CD4-positive, alpha-beta memory T cell (primary cell): Measurements from ENCODE around the gene PHF20. TPM values are rescaled to one million over a fixed set of nuclear protein-coding genes. Genes with fewer than 3 reads are reported as not detected.

ENCODE experiments used
- CTCF ChIA-PET: fragments of 350-600 bp; sonication (Branson Sonifier 250); formaldehyde crosslinking; loops from one replicate; lab custom pipeline; 2021; ENCODE audit warnings: inconsistent platforms; ENCODE audit not compliant: partially characterized antibody; lab: Charles Lee
- POLR2A ChIA-PET: fragments of 350-600 bp; sonication (Branson Sonifier 250); formaldehyde crosslinking; loops from one replicate; lab custom pipeline; 2021; ENCODE audit not compliant: partially characterized antibody; lab: Charles Lee
- DNase-seq, 5 donors: peaks; one replicate each; pipeline versions ENCODE4 v3.0.0 to v3.0.0-alpha.2; 2020 to 2022; ENCODE audit warnings: mixed read lengths in 1 of 5
- H3K27ac ChIP-seq: one replicate; pipeline ENCODE4 v1.7.0; 2013; ENCODE audit warnings: low read depth, low read length
- H3K27me3 ChIP-seq: 2 replicates; pipeline ENCODE4 v1.7.0; 2013; ENCODE audit warnings: mild to moderate bottlenecking, low read length, moderate library complexity; ENCODE audit not compliant: insufficient read depth
- H3K36me3 ChIP-seq: 2 replicates; pipeline ENCODE4 v1.7.0; 2013; ENCODE audit warnings: mild to moderate bottlenecking, low read length, moderate library complexity; ENCODE audit not compliant: insufficient read depth
- H3K4me1 ChIP-seq: 2 replicates; pipeline ENCODE4 v1.7.0; 2013; ENCODE audit warnings: mild to moderate bottlenecking, low read length, moderate library complexity; ENCODE audit not compliant: insufficient read depth
- H3K4me3 ChIP-seq, 2 donors: one replicate each; pipeline ENCODE4 v1.7.0; 2013; ENCODE audit warnings: low read length in 2 of 2, mild to moderate bottlenecking in 1 of 2
- H3K9me3 ChIP-seq, 2 donors: one replicate each; pipeline ENCODE4 v1.7.0; 2013; ENCODE audit warnings: low read length in 2 of 2, control low read depth in 1 of 2; ENCODE audit not compliant: control insufficient read depth in 1 of 2
- H3K27ac Mint-ChIP-seq, 7 donors: one replicate each; pipeline ENCODE4 v1.8.0; 2020 to 2021; ENCODE audit warnings: mixed read lengths in 7 of 7, mild to moderate bottlenecking in 6 of 7, inconsistent platforms in 3 of 7, moderate library complexity in 3 of 7
- H3K27me3 Mint-ChIP-seq, 2 donors: one replicate each; pipeline ENCODE4 v1.8.0; 2020 to 2021; ENCODE audit warnings: mixed read lengths in 2 of 2
- H3K36me3 Mint-ChIP-seq, 2 donors: one replicate each; pipeline ENCODE4 v1.8.0; 2020 to 2021; ENCODE audit warnings: mixed read lengths in 2 of 2, inconsistent platforms in 1 of 2, mild to moderate bottlenecking in 1 of 2
- H3K4me1 Mint-ChIP-seq, 4 donors: one replicate each; pipeline ENCODE4 v1.8.0; 2020 to 2021; ENCODE audit warnings: mixed read lengths in 4 of 4, mild to moderate bottlenecking in 1 of 4
- H3K4me3 Mint-ChIP-seq, 8 donors: one replicate each; pipeline ENCODE4 v1.8.0; 2020 to 2021; ENCODE audit warnings: mixed read lengths in 8 of 8, mild to moderate bottlenecking in 7 of 8, moderate library complexity in 6 of 8, inconsistent platforms in 3 of 8
- H3K9me3 Mint-ChIP-seq, 8 donors: one replicate each; pipeline ENCODE4 v1.8.0; 2020 to 2021; ENCODE audit warnings: mixed read lengths in 8 of 8, mild to moderate bottlenecking in 5 of 8, inconsistent platforms in 3 of 8, moderate library complexity in 1 of 8
- intact Hi-C: fragments of 100-400 bp; cut with micrococcal nuclease; formaldehyde crosslinking; loops from one replicate; pipeline ENCODE4 v1.15.1; 2023
- polyA plus RNA-seq, 2 donors: library from polyadenylated mRNA; unstranded; fragments of 300-500 nt; fragmentation: Illumina TruSeq; gene quantifications; one replicate each; pipeline ENCODE4 v1.2.3, GENCODE V29; 2021
- total RNA-seq, 2 experiments: library from RNA; stranded (reverse); gene quantifications; one replicate each; pipeline ENCODE4 v1.2.3, GENCODE V29; 2021

PHF20 gene
- total and polyA plus RNA-seq, 4 experiments from 2014 or later = 72.9 to 126 (median 94.2) TPM

DNA sequence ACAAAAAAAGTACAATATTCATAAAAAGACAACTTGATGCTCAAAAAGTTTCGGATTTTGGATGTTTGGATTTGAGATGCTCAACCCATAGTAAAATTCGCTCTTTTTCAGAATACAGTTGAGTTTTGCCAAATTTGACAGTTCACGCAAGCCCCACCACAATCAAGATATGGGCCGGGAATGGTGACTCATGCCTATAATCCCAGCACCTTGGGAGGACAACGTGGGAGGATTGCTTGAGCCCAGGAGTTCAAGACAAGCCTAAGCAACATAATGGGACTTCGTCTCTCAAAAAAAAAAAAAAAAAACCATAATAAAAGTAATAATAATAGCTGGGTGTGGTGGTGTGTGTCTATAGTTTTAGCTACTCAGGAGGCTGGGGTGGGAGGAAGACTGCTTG, 51.3 kb downstream of the PHF20 start:
- peaks cover 25% of the 10 kb centered on the region for H3K4me1 ChIP-seq
- no peaks in the 10 kb centered on the region for H3K9me3 ChIP-seq
- intact Hi-C loops = no loop called here
- H3K27ac ChIP-seq = no peak overlapping the region
- Mint-ChIP-seq H3K9me3 (no peaks in the 10 kb centered on the region), H3K36me3 (peaks cover 27 to 42% of the 10 kb centered on the region in 2 donors), H3K27me3 (no peaks in the 10 kb centered on the region), H3K4me1 (peaks cover 31 to 48% (median 37%) of the 10 kb centered on the region in 4 donors), H3K4me3 (no peak overlapping the region), H3K27ac (peak overlapping the region in 2 of 7 donors; percentile 49 to 68)
- ChIA-PET CTCF (interaction anchor here (1.5 kb wide), 1 partner anchor 81 kb away, joined by 4 read pairs; the partner anchor contains the start of gene RBM39), POLR2A (interaction anchor here (0.6 to 1.0 kb wide), 2 partner anchors 81 to 254 kb away, joined by 3 read pairs; partner anchors contain the start of gene RBM39)
- H3K27me3 ChIP-seq = no peaks in the 10 kb centered on the region
- DNase-seq = no peak
- no peak overlapping the region for H3K4me3 ChIP-seq
- no peaks in the 10 kb centered on the region for H3K36me3 ChIP-seq

DNA sequence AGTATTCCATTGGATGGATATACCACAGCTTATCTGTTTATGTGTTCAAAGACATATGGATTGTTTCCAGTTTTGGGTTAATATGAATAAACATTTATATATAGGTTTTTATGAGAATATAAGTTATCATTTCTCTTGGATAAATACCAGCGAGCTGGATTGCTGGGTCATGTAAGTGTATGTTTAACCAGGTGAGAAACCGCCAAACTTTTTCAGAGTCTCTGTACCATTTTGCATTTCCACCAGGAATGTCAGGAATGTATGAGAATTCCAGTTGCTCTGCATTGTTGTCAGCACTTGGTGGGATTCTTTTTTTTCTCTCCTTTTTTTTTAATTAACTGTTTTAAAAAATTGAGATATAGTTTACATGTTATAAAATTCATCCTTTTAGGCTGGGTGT, 52.1 kb downstream of the PHF20 start:
- no peak overlapping the region for H3K27ac Mint-ChIP-seq
- DNase-seq = no peak
- no peak overlapping the region for H3K4me3 ChIP-seq
- no peak overlapping the region for H3K27ac ChIP-seq
- H3K36me3 Mint-ChIP-seq = peaks cover 31 to 46% of the 10 kb centered on the region in 2 donors
- CTCF ChIA-PET = interaction anchor here (1.5 kb wide), 1 partner anchor 81 kb away, joined by 4 read pairs; the partner anchor contains the start of gene RBM39
- H3K9me3 Mint-ChIP-seq = no peaks in the 10 kb centered on the region
- POLR2A ChIA-PET = interaction anchor here (0.6 to 1.0 kb wide), 2 partner anchors 82 to 255 kb away, joined by 3 read pairs; partner anchors contain the start of gene RBM39
- intact Hi-C loops = no loop called here
- H3K36me3 ChIP-seq = no peaks in the 10 kb centered on the region
- H3K4me1 ChIP-seq = peaks cover 17% of the 10 kb centered on the region
- H3K4me3 Mint-ChIP-seq = no peak overlapping the region
- H3K27me3 ChIP-seq = no peaks in the 10 kb centered on the region
- H3K4me1 Mint-ChIP-seq = peaks cover 28 to 43% (median 36%) of the 10 kb centered on the region in 4 donors
- H3K27me3 Mint-ChIP-seq = no peaks in the 10 kb centered on the region
- H3K9me3 ChIP-seq = no peaks in the 10 kb centered on the region

DNA sequence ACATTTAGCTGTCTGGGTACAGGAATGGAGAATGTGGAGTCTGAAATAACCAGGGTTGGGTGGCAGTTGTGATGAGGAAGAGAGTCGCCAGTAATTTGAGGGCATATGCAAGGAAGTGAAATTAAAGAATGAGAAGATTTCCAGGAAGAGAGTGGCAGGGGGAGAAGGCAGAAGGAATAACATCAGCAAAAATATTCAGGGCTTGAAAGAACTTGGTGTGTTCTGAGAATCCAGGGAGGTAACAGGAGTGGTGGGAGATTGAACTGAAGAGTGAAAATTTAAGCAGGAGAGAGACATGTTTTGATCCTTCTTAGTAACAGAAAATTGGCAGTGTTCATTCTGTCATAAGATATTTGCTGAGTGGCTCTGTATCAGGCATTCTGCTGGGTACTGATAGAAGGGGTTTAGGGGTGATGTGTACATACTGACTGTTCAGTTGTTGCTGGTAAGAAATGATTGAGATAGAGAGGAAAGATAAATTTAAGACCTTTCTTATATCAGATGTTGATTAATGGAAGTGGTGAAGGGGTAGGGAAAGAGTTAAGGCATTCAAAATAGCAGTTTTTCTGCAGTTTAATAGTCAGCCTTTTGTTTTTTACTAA, 54.7 kb downstream of the PHF20 start:
- Mint-ChIP-seq H3K4me1 (peaks cover 22 to 33% (median 28%) of the 10 kb centered on the region in 4 donors), H3K4me3 (no peak overlapping the region), H3K36me3 (peaks cover 36 to 42% of the 10 kb centered on the region in 2 donors), H3K27ac (peak overlapping the region in 5 of 7 donors; percentile 0 to 84 (median 58)), H3K27me3 (no peaks in the 10 kb centered on the region), H3K9me3 (peaks cover 0 to 4% (median 0%) of the 10 kb centered on the region in 8 donors)
- no peaks in the 10 kb centered on the region for H3K27me3 ChIP-seq
- H3K4me1 ChIP-seq = peaks cover 6% of the 10 kb centered on the region
- H3K4me3 ChIP-seq = no peak overlapping the region
- DNase-seq = no peak
- H3K36me3 ChIP-seq = no peaks in the 10 kb centered on the region
- no peaks in the 10 kb centered on the region for H3K9me3 ChIP-seq
- ChIA-PET CTCF (no interaction called here), POLR2A (no interaction called here)
- H3K27ac ChIP-seq = no peak overlapping the region
- intact Hi-C loops = no loop called here

DNA sequence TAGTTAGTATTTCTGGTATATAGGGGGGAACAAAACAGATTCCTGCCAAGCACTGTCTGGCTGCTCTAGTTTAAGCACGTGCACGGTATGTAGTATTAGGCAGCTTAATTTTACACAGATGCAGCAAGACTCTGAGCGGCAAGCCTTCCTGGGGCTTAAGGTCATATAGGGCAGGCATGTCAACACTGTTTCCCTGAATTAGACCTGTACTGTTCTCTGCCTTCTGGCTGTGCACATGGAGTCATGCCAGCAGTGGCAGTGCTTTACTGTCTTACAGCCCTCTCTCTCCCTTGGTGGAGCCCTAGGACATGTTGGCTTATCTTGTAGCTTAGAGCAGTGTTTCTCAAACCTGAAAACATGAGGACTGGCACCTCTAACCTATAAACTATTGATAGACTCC, 56.6 kb downstream of the PHF20 start:
- Histone ChIP-seq H3K27ac (no peak overlapping the region), H3K4me3 (no peak overlapping the region), H3K4me1 (peaks cover 11% of the 10 kb centered on the region), H3K9me3 (no peaks in the 10 kb centered on the region), H3K36me3 (no peaks in the 10 kb centered on the region), H3K27me3 (no peaks in the 10 kb centered on the region)
- no peak for DNase-seq
- H3K9me3 Mint-ChIP-seq = peaks cover 0 to 4% (median 0%) of the 10 kb centered on the region in 8 donors
- ChIA-PET POLR2A (no interaction called here), CTCF (interaction anchor here (1.1 kb wide), 1 partner anchor 22 kb away, joined by 3 read pairs; no protein-coding TSS in a partner anchor)
- peaks cover 37 to 39% of the 10 kb centered on the region in 2 donors for H3K36me3 Mint-ChIP-seq
- no peaks in the 10 kb centered on the region for H3K27me3 Mint-ChIP-seq
- peak overlapping the region in 2 of 7 donors; percentile 13 to 22 for H3K27ac Mint-ChIP-seq
- no peak overlapping the region for H3K4me3 Mint-ChIP-seq
- intact Hi-C loops = no loop called here
- peaks cover 31 to 42% (median 37%) of the 10 kb centered on the region in 4 donors for H3K4me1 Mint-ChIP-seq

DNA sequence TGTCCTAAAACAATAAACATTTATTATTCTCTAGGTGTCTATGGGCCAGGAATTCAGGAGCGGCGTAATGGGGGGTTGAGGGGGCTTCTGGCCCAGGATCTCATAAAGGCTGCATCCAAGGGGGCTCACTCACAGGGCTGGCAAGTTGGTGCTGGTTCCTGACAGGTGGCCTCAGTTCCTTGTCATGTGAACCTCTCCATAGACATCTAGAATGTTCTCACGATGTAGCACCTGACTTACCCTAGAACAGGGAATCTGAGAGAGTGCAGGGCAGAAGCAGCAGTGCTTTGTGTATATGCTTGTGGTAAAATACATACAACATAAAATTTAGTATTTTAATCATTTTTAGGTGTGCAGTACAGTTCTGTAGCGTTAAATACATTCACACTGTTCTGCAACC, 57.1 kb downstream of the PHF20 start:
- peaks cover 33 to 36% of the 10 kb centered on the region in 2 donors for H3K36me3 Mint-ChIP-seq
- no peaks in the 10 kb centered on the region for H3K27me3 Mint-ChIP-seq
- H3K4me1 Mint-ChIP-seq = peaks cover 30 to 43% (median 39%) of the 10 kb centered on the region in 4 donors

DNA sequence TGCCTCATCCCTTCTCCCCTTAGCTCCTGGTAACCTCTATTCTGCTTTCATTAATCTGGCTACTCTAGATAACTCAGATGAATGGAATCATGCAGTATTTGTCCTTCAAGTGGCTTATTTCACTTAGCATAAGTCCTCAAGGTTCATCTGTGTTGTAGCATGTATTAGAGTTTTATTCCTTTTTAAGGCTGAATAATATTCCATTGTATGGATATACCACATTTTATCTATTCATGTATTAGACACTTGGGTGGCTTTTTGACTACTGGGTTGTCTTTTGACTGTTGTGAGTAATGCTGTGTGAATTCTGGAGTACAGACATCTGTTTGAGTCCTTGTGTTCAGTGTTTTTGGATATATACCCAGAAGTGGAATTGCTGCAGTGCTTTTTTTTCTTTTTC, 58.4 kb downstream of the PHF20 start:
- no peaks in the 10 kb centered on the region for H3K9me3 ChIP-seq
- Mint-ChIP-seq H3K4me3 (no peak overlapping the region), H3K27ac (peak overlapping the region in 4 of 7 donors; percentile 3 to 87 (median 44)), H3K4me1 (peaks cover 34 to 46% (median 42%) of the 10 kb centered on the region in 4 donors), H3K27me3 (no peaks in the 10 kb centered on the region), H3K36me3 (peaks cover 31 to 33% of the 10 kb centered on the region in 2 donors), H3K9me3 (peaks cover 0 to 4% (median 0%) of the 10 kb centered on the region in 8 donors)
- H3K27ac ChIP-seq = no peak overlapping the region
- ChIA-PET CTCF (no interaction called here), POLR2A (no interaction called here)
- H3K4me3 ChIP-seq = no peak overlapping the region
- H3K36me3 ChIP-seq = no peaks in the 10 kb centered on the region
- H3K27me3 ChIP-seq = no peaks in the 10 kb centered on the region
- no peak for DNase-seq
- peaks cover 10% of the 10 kb centered on the region for H3K4me1 ChIP-seq
- intact Hi-C loops = no loop called here

More for the DNA sequence above, 57.1 kb downstream of the PHF20 start:
- Mint-ChIP-seq H3K27ac (peak overlapping the region in 1 of 7 donors; percentile 59), H3K4me3 (no peak overlapping the region), H3K9me3 (peaks cover 0 to 4% (median 0%) of the 10 kb centered on the region in 8 donors)
- H3K36me3 ChIP-seq = no peaks in the 10 kb centered on the region
- no peaks in the 10 kb centered on the region for H3K9me3 ChIP-seq
- peaks cover 7% of the 10 kb centered on the region for H3K4me1 ChIP-seq
- H3K27ac ChIP-seq = no peak overlapping the region
- ChIA-PET POLR2A (no interaction called here), CTCF (no interaction called here)
- DNase-seq = no peak
- H3K27me3 ChIP-seq = no peaks in the 10 kb centered on the region
- no peak overlapping the region for H3K4me3 ChIP-seq
- intact Hi-C loops = no loop called here

DNA sequence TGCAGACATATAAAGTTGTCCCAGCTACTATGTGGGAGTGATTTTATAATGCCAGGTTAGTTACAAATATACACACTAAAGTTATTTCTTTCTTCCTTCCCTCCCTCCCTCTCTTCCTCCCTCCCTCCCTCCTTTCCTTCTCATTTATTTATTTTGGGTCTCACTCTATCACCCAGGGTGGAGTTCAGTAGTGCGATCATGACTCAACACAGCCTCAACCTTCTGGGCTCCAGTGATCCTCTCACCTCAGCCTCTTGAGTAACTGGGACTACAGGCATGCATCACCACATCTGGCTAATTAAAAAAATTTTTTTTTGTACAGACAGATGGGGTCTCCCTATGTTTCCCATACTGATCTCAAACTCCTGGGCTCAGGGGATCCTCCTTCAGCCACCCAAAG, 59.2 kb downstream of the PHF20 start:
- H3K27me3 Mint-ChIP-seq = no peaks in the 10 kb centered on the region
- Histone ChIP-seq H3K27ac (no peak overlapping the region), H3K4me3 (no peak overlapping the region), H3K4me1 (peaks cover 10% of the 10 kb centered on the region), H3K36me3 (no peaks in the 10 kb centered on the region), H3K9me3 (no peaks in the 10 kb centered on the region), H3K27me3 (no peaks in the 10 kb centered on the region)
- peaks cover 35 to 48% (median 43%) of the 10 kb centered on the region in 4 donors for H3K4me1 Mint-ChIP-seq
- ChIA-PET CTCF (no interaction called here), POLR2A (no interaction called here)
- peaks cover 0 to 4% (median 0%) of the 10 kb centered on the region in 8 donors for H3K9me3 Mint-ChIP-seq
- peaks cover 33% of the 10 kb centered on the region in 2 donors for H3K36me3 Mint-ChIP-seq
- no peak for DNase-seq
- intact Hi-C loops = no loop called here
- H3K4me3 Mint-ChIP-seq = no peak overlapping the region
- peak overlapping the region in 1 of 7 donors; percentile 55 for H3K27ac Mint-ChIP-seq
